ENCODE data around the gene TIRAP. TPM values are rescaled to one million over a fixed set of nuclear protein-coding genes. Genes with fewer than 3 reads are reported as not detected.

TIRAP gene, protein sequence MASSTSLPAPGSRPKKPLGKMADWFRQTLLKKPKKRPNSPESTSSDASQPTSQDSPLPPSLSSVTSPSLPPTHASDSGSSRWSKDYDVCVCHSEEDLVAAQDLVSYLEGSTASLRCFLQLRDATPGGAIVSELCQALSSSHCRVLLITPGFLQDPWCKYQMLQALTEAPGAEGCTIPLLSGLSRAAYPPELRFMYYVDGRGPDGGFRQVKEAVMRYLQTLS
- total RNA-seq: 3.3 and 4.8 TPM in 2 replicates
- polyA plus RNA-seq: 5.1 and 5.4 TPM in 2 replicates
- polyA plus RNA-seq (2012): 5.7 and 7.4 TPM in 2 replicates
- 16.3 and 17.4 TPM in 2 replicates for polyA minus RNA-seq (ENCODE audit: low replicate concordance)

- H3K27me3 ChIP-seq (ENCODE audit: control insufficient read depth, insufficient read depth, low read length): no peaks in the 10 kb centered on the region
- peaks cover 7% of the 10 kb centered on the region for H3K4me1 ChIP-seq (ENCODE audit: control insufficient read depth, extremely low read depth, insufficient read depth, low read length)
- no peaks in the 10 kb centered on the region for H3K36me3 ChIP-seq (ENCODE audit: control insufficient read depth, insufficient read depth, low read length)
- H3K79me2 ChIP-seq (ENCODE audit: control insufficient read depth, insufficient read depth, low read length): no peaks in the 10 kb centered on the region
- no peaks in the 10 kb centered on the region for H4K20me1 ChIP-seq (ENCODE audit: control insufficient read depth, extremely low read depth, insufficient read depth, low read length)
- DNase-seq (ENCODE audit: low read depth in 2 of 2): peak; percentile 52 to 61
- H3K9me3 ChIP-seq (ENCODE audit: control insufficient read depth, insufficient read depth, low read depth, low read length): no peaks in the 10 kb centered on the region
- H2AFZ ChIP-seq (ENCODE audit: low read length): peak within 1 kb of the TSS; percentile 77
- H3K4me2 ChIP-seq (ENCODE audit: extremely low read depth, insufficient read depth, low read length): peak within 1 kb of the TSS; percentile 82
- peak within 1 kb of the TSS; percentile 64 for H3K27ac ChIP-seq (ENCODE audit: insufficient read depth, low read length)
- H3K9ac ChIP-seq (ENCODE audit: insufficient read depth, low read length): peak within 1 kb of the TSS; percentile 63
- TF ChIP-seq EZH2 (IDR thresholded peaks at IDR 0.05; ENCODE audit: low read length, missing control alignments): no peak
- TF ChIP-seq, protein P1, sequence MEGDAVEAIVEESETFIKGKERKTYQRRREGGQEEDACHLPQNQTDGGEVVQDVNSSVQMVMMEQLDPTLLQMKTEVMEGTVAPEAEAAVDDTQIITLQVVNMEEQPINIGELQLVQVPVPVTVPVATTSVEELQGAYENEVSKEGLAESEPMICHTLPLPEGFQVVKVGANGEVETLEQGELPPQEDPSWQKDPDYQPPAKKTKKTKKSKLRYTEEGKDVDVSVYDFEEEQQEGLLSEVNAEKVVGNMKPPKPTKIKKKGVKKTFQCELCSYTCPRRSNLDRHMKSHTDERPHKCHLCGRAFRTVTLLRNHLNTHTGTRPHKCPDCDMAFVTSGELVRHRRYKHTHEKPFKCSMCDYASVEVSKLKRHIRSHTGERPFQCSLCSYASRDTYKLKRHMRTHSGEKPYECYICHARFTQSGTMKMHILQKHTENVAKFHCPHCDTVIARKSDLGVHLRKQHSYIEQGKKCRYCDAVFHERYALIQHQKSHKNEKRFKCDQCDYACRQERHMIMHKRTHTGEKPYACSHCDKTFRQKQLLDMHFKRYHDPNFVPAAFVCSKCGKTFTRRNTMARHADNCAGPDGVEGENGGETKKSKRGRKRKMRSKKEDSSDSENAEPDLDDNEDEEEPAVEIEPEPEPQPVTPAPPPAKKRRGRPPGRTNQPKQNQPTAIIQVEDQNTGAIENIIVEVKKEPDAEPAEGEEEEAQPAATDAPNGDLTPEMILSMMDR (conservative IDR thresholded peaks at IDR 0.05 in 1 of 2, IDR thresholded peaks at IDR 0.05 in 1 of 2; ENCODE audit: low read depth in 1 of 2, low read length in 2 of 2): no peak
- peak within 1 kb of the TSS; percentile 71 to 75 (median 72) for H3K4me3 ChIP-seq (replicated peaks in 1 of 4; ENCODE audit: control extremely low read depth in 1 of 4, insufficient read depth in 1 of 4, low read depth in 3 of 4, low read length in 4 of 4)
Measured at GRCh38 chr11:126282736-126283591, at the start of gene TIRAP. Gene TIRAP (plus strand): TSS chr11:126283093. CDS start chr11:126290895, 7,802 bp downstream.

- Histone ChIP-seq H3K27ac (ENCODE audit: insufficient read depth, low read length) (no peak overlapping the region), H3K36me3 (ENCODE audit: control insufficient read depth, insufficient read depth, low read length) (peaks cover 2% of the 10 kb centered on the region), H4K20me1 (ENCODE audit: control insufficient read depth, extremely low read depth, insufficient read depth, low read length) (no peaks in the 10 kb centered on the region), H3K9me3 (ENCODE audit: control insufficient read depth, insufficient read depth, low read depth, low read length) (no peaks in the 10 kb centered on the region), H2AFZ (ENCODE audit: low read length) (no peak overlapping the region), H3K4me3 (replicated peaks in 1 of 4; ENCODE audit: control extremely low read depth in 1 of 4, insufficient read depth in 1 of 4, low read depth in 3 of 4, low read length in 4 of 4) (no peak overlapping the region), H3K9ac (ENCODE audit: insufficient read depth, low read length) (no peak overlapping the region), H3K4me1 (ENCODE audit: control insufficient read depth, extremely low read depth, insufficient read depth, low read length) (no peaks in the 10 kb centered on the region), H3K79me2 (ENCODE audit: control insufficient read depth, insufficient read depth, low read length) (no peaks in the 10 kb centered on the region), H3K4me2 (ENCODE audit: extremely low read depth, insufficient read depth, low read length) (no peak overlapping the region), H3K27me3 (ENCODE audit: control insufficient read depth, insufficient read depth, low read length) (no peaks in the 10 kb centered on the region)
- TF ChIP-seq, protein P1 (conservative IDR thresholded peaks at IDR 0.05 in 1 of 2, IDR thresholded peaks at IDR 0.05 in 1 of 2; ENCODE audit: low read depth in 1 of 2, low read length in 2 of 2): no peak
- TF ChIP-seq EZH2 (IDR thresholded peaks at IDR 0.05; ENCODE audit: low read length, missing control alignments): no peak
- peak in 1 of 2 donors; percentile 22 for DNase-seq (ENCODE audit: low read depth in 2 of 2)
Measured at GRCh38 chr11:126233391-126233790, 49.5 kb upstream of the TIRAP start.

DNA sequence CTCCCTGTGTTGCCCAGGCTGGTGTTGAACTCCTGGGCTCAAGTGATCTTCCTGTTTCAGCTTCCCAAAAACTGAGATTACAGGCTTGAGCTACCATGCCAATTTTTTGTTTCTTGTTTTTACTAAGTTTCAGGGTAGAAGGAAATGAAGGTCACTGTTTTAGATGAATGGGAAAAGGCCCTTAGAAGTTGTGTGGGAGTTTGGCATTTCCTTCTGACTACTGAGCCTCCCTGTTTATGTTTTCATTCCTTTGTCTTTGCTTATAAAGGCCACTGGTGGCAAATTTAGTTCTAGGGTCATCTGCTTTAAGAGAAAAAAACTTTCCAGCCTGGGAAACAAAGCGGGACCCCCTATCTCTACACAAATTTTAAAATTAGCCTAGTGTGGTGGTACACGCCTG is 36.3 kb upstream of the TIRAP start:
- Histone ChIP-seq H4K20me1 (ENCODE audit: control insufficient read depth, extremely low read depth, insufficient read depth, low read length) (no peaks in the 10 kb centered on the region), H3K4me2 (ENCODE audit: extremely low read depth, insufficient read depth, low read length) (no peak overlapping the region), H3K79me2 (ENCODE audit: control insufficient read depth, insufficient read depth, low read length) (no peaks in the 10 kb centered on the region), H3K4me1 (ENCODE audit: control insufficient read depth, extremely low read depth, insufficient read depth, low read length) (no peaks in the 10 kb centered on the region), H2AFZ (ENCODE audit: low read length) (no peak overlapping the region), H3K9ac (ENCODE audit: insufficient read depth, low read length) (no peak overlapping the region), H3K36me3 (ENCODE audit: control insufficient read depth, insufficient read depth, low read length) (no peaks in the 10 kb centered on the region), H3K4me3 (replicated peaks in 1 of 4; ENCODE audit: control extremely low read depth in 1 of 4, insufficient read depth in 1 of 4, low read depth in 3 of 4, low read length in 4 of 4) (no peak overlapping the region), H3K9me3 (ENCODE audit: control insufficient read depth, insufficient read depth, low read depth, low read length) (no peaks in the 10 kb centered on the region), H3K27me3 (ENCODE audit: control insufficient read depth, insufficient read depth, low read length) (no peaks in the 10 kb centered on the region), H3K27ac (ENCODE audit: insufficient read depth, low read length) (no peak overlapping the region)
- TF ChIP-seq, protein P1 (conservative IDR thresholded peaks at IDR 0.05 in 1 of 2, IDR thresholded peaks at IDR 0.05 in 1 of 2; ENCODE audit: low read depth in 1 of 2, low read length in 2 of 2): no peak
- no peak for TF ChIP-seq EZH2 (IDR thresholded peaks at IDR 0.05; ENCODE audit: low read length, missing control alignments)
- peak in 1 of 2 donors; percentile 50 for DNase-seq (ENCODE audit: low read depth in 2 of 2)

All from fibroblast of lung (primary cell).